H1 (cell line): Measurements from ENCODE around the gene KARS1. TPM values are rescaled to one million over a fixed set of nuclear protein-coding genes. Genes with fewer than 3 reads are reported as not detected.

ENCODE experiments used
- SP4 ChIP-seq: IDR thresholded peaks from 2 replicates; pipeline ENCODE4 v1.6.1; 2012; ENCODE audit warnings: low read length, inconsistent platforms
- polyA plus RNA-seq, 7 experiments: library from polyadenylated mRNA; depleted of rRNA in 3 of 7; stranded (reverse) in 5 of 7; unstranded in 2 of 7; fragments of >200 nt in 5 of 7; fragments of 200-250 nt in 2 of 7; gene quantifications; 1 replicate in 5 of 7; 2 replicates in 1 of 7; 4 replicates in 1 of 7; pipeline versions ENCODE4 v1.2.1 to v1.2.3, GENCODE V29; 2011 to 2013; ENCODE audit warnings: missing spikeins in 2 of 7, mixed read lengths in 2 of 7
- total RNA-seq: library from RNA; stranded (reverse); fragmentation: NEBNext Ultra II Directional; extraction: Animal tissue kit (Norgen Biotek cat#: 25700); gene quantifications from 2 replicates; pipeline ENCODE4 v1.2.1, GENCODE V29; 2021

Gene KARS1
- total and polyA plus RNA-seq, 2 of the 8 experiments (the other 6 are each of a cell fraction or from before 2014, with no cell fraction given): 97.5 to 221 TPM

GRCh38 chr16:75618780-75619179, 28.7 kb downstream of the KARS1 start (continued):
- TF ChIP-seq SP4: no peak
